NT2/D1 (cell line): ENCODE data around the gene C1GALT1.
A peak's percentile ranks its signal among the peaks of the same experiment; 100 is the strongest.

Experiments
- DNase-seq: peaks from one replicate; pipeline ENCODE4 v3.0.0-alpha.2; 2011; ENCODE audit warnings: low read depth, low spot score
- H3K27me3 ChIP-seq: 2 replicates; pipeline ENCODE4 v1.6.0; 2011; ENCODE audit warnings: mild to moderate bottlenecking; ENCODE audit not compliant: insufficient read length, insufficient read depth
- H3K36me3 ChIP-seq: 2 replicates; pipeline ENCODE4 v1.6.1; 2011; ENCODE audit warnings: mild to moderate bottlenecking, low read length, mixed read lengths; ENCODE audit not compliant: insufficient read depth, insufficient read length
- H3K4me1 ChIP-seq: 2 replicates; pipeline ENCODE4 v1.5.1; 2011; ENCODE audit not compliant: insufficient read depth, insufficient read length
- H3K4me3 ChIP-seq: 2 replicates; pipeline ENCODE4 v1.5.1; 2011; ENCODE audit warnings: low read depth; ENCODE audit not compliant: insufficient read length
- H3K9ac ChIP-seq: 2 replicates; pipeline ENCODE4 v1.6.0; 2011; ENCODE audit warnings: low read depth; ENCODE audit not compliant: insufficient read length
- H3K9me3 ChIP-seq: 2 replicates; pipeline ENCODE4 v1.5.1; 2011; ENCODE audit warnings: mild to moderate bottlenecking, low read length; ENCODE audit not compliant: insufficient read depth
- SUZ12 ChIP-seq: IDR thresholded peaks from 2 replicates; pipeline ENCODE4 v1.6.1; 2011; ENCODE audit not compliant: insufficient read length, insufficient read depth; ENCODE audit errors: extremely low read depth
- YY1 ChIP-seq: IDR thresholded peaks from 2 replicates; pipeline ENCODE4 v1.6.1; 2011; ENCODE audit not compliant: insufficient read length, insufficient read depth
- ZNF274 ChIP-seq: IDR thresholded peaks from 2 replicates; pipeline ENCODE4 v1.6.1; 2011; ENCODE audit warnings: mild to moderate bottlenecking, low read depth, low read length

Gene C1GALT1

DNA sequence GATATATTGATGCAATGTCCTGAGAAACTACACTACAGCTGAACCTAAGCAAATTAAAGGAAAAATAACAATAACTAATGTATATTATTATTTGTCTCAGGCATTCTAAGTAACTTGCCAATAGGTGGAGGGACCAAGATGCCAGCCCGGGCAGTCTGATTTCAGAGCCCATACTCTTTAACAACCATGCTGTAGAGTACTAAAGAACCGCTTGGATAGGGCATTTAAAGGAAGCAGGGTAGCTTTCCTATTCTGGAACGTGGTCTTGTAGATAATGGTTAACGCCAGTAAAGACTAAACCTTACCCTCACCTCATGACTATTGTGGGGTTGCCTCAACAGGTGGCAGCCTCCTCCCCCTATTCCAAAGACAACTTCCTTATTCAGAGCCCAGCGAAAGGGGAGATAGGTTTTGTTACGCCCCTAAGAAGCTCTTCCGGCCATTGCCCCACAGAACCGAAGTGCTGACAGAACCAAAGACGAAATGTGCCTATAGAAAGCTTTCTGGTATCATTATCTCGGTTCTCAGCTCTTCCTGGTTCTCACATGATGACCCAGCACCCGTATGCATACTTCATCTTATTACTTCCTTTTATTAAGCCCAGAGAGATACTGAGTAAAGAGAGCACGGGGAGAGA, 707 bp upstream of the C1GALT1 start:
- DNase-seq = peak; percentile 55

DNA sequence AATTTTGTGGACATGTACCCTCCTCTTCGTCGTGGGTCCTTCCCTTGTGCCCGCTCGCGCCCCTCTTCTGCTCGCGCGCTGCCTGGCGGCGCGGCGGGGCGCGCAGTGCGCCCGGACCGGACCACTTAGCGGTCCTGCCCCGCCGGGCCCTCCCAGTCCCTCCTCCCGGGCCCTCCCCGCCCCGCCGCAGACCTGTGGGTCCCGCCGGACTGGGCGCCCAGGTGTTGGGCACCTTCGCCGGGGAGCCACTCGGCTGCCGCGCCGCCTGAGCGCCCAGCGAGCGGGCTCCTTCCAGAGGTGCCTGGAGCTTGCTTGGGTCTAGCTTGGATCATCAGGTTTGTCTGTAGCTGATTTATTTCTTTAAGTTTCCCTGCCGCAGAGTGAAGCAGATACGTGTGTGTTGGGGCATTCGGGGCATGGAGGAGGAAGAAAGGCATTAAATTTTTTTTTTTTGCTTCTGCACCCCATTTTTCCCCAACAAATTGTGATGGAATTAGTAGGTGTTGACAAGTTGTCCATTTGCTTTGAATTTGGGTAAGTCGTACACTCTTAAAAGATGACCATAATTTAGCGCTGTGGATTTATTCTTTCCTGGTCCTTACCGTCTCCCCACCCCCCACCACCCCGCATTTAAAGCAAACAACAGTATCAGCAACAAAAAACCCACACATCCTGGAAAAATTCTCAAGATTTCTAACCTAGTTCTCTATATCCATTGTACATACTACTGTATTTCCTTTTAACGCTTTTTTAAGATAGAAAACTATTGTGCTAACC, 905 bp downstream of the C1GALT1 start:
- peaks cover 18% of the 10 kb centered on the region for H3K36me3 ChIP-seq
- peak overlapping the region; percentile 89 for H3K4me3 ChIP-seq
- H3K27me3 ChIP-seq = no peaks in the 10 kb centered on the region
- peak overlapping the region; percentile 94 for H3K9ac ChIP-seq
- H3K9me3 ChIP-seq = no peaks in the 10 kb centered on the region
- no peaks in the 10 kb centered on the region for H3K4me1 ChIP-seq
- TF ChIP-seq ZNF274 (no peak), SUZ12 (no peak), YY1 (no peak)
- DNase-seq = no peak

More for the DNA sequence above, 707 bp upstream of the C1GALT1 start:
- Histone ChIP-seq H3K27me3 (no peaks in the 10 kb centered on the region), H3K36me3 (peaks cover 16% of the 10 kb centered on the region), H3K4me1 (no peaks in the 10 kb centered on the region), H3K9me3 (no peaks in the 10 kb centered on the region), H3K9ac (peak overlapping the region; percentile 83), H3K4me3 (peak overlapping the region; percentile 77)
- TF ChIP-seq ZNF274 = no peak
- TF ChIP-seq SUZ12 = no peak
- no peak for TF ChIP-seq YY1

DNA sequence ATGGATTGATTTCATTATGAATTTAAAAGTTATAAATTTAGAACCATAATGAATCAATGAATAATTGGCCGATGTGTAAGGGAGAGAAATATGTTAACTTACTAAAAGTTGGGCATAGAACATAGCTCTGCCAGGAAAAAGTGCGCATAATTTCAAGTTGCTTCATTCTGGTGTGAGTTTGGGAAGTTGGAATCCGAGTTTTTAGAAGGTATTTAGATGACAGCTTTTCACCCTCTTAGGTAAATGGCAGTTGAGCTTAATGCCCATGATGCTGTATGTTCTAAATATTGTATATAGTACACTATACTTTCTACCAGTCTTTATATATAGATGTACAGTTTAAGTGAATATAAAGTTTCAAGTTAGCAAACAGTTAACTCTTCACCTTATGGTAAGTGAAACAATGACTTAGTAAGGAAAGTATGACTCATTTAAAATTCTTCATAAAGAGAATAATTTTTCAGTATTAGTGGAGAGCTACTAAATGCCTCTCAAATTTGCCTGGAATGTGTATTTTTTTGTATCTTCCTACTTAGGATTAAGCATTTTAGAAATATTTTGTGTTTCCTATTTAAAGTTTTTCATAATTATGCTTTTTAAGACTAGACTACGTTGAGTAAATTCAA, 1.6 kb downstream of the C1GALT1 start:
- no peak for DNase-seq
- Histone ChIP-seq H3K9ac (peak overlapping the region; percentile 94), H3K9me3 (no peaks in the 10 kb centered on the region), H3K36me3 (peaks cover 18% of the 10 kb centered on the region), H3K4me3 (peak overlapping the region; percentile 89), H3K4me1 (no peaks in the 10 kb centered on the region), H3K27me3 (no peaks in the 10 kb centered on the region)
- TF ChIP-seq ZNF274 = no peak
- TF ChIP-seq YY1 = no peak
- no peak for TF ChIP-seq SUZ12

DNA sequence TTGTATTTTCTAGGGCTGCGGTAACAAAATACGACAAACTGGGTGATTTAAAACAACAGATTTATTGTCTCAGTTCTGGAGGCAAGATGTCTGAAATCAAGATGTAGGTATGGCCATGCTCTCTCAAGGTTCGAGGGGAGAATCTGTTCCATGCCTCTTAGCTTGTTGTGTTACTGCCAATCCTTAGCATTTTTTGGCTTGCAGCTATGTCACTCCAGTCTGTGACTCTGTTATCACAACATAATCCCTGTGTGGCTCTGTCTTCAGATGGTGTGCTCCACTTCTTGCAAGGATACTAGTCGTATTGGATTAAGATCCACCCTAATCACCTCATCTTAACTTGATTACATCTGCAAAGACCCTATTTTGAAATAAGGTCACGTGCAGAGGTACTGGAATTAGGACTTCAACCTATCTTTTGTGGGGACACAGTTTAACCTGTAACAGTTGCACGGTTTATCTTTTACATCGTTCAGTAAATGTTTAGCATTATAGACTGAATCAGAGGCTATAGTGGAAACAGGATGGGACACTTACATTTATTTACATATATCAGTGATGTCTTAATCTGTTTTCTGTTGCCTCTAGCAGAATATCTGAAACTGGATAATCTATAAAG, 3.1 kb downstream of the C1GALT1 start:
- no peaks in the 10 kb centered on the region; the same call in 1 of the 2 replicates for H3K9me3 ChIP-seq
- H3K9ac ChIP-seq = no peak overlapping the region
- DNase-seq = no peak
- H3K27me3 ChIP-seq = no peaks in the 10 kb centered on the region
- peaks cover 18% of the 10 kb centered on the region for H3K36me3 ChIP-seq
- no peaks in the 10 kb centered on the region for H3K4me1 ChIP-seq
- H3K4me3 ChIP-seq = no peak overlapping the region
- TF ChIP-seq ZNF274 (no peak), SUZ12 (no peak), YY1 (no peak)

DNA sequence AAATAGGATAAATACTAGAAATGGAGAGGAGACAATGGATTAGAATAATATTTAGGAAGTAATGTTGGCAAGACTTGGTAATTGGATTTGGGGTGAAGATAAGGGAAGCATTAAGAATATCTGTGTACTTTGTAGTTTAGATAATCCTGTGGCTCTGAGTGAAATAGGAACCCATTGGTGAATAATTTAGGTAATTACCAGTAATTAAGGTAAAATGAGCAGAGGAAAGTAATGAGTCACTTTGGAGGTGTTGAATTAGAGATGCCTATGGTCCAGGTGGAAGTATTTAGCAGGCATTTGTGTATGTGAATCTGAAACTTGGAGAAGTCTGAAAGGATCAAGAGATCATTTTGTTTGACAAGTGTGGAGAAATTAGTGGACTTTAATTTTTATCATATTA, 5.7 kb downstream of the C1GALT1 start:
- no peak for TF ChIP-seq YY1
- TF ChIP-seq ZNF274 = no peak
- no peak for TF ChIP-seq SUZ12
- H3K36me3 ChIP-seq = peaks cover 18% of the 10 kb centered on the region
- DNase-seq = no peak
- no peaks in the 10 kb centered on the region for H3K4me1 ChIP-seq
- H3K4me3 ChIP-seq = no peak overlapping the region
- peaks cover 13% of the 10 kb centered on the region for H3K9me3 ChIP-seq
- no peak overlapping the region for H3K9ac ChIP-seq
- H3K27me3 ChIP-seq = no peaks in the 10 kb centered on the region

DNA sequence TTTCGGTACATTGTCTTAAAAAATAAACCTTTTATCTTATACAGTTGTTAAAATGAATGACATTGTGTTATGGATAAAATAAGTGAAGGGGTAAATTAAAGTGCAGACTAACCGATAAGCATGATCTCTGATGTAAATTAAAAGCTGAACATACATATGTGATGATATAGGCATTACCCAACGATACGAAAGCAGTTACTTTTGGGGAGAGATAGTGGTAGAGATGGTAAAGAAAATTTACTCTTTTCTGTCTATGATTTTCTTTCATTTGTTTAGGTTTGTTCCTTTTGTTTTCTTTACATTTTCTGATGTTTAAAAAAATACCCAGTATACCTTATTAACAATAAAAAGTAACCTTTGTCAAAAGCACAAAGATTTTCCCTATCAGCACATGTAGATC, 6.4 kb downstream of the C1GALT1 start:
- no peak for TF ChIP-seq ZNF274
- no peak for TF ChIP-seq SUZ12
- TF ChIP-seq YY1 = no peak
- H3K9me3 ChIP-seq = peaks cover 13% of the 10 kb centered on the region
- H3K9ac ChIP-seq = no peak overlapping the region
- H3K4me1 ChIP-seq = no peaks in the 10 kb centered on the region
- peaks cover 18% of the 10 kb centered on the region for H3K36me3 ChIP-seq
- DNase-seq = no peak
- H3K27me3 ChIP-seq = no peaks in the 10 kb centered on the region
- no peak overlapping the region for H3K4me3 ChIP-seq
